CD4-positive, alpha-beta T cell (primary cell): Measurements from ENCODE around the gene CPSF4L. TPM values are rescaled to one million over a fixed set of nuclear protein-coding genes. Genes with fewer than 3 reads are reported as not detected.

ENCODE experiments used
- ATAC-seq: fragments of 200-7000 bp; cut with Tn5 transposase; one replicate; pipeline ENCODE4 v1.10.0; 2022; ENCODE audit warnings: mild to moderate bottlenecking; ENCODE audit not compliant: poor library complexity
- CTCF ChIA-PET: fragments of 350-600 bp; sonication (Branson Sonifier 250); formaldehyde crosslinking; loops from one replicate; lab custom pipeline; 2021; ENCODE audit warnings: antibody characterized with exemption, inconsistent platforms; lab: Charles Lee
- POLR2A ChIA-PET: fragments of 350-600 bp; sonication (Branson Sonifier 250); formaldehyde crosslinking; loops from one replicate; lab custom pipeline; 2021; ENCODE audit warnings: antibody characterized with exemption, inconsistent platforms; lab: Charles Lee
- DNase-seq, 14 experiments: peaks; one replicate each; pipeline ENCODE4 v3.0.0-alpha.2; 2013 to 2020; ENCODE audit warnings: mixed read lengths in 2 of 14
- H3K27ac ChIP-seq, 2 donors: one replicate each; pipeline versions ENCODE4 v1.5.1 to v1.7.0; 2013; ENCODE audit warnings: low read length in 2 of 2, low read depth in 1 of 2, mild to moderate bottlenecking in 1 of 2
- H3K27me3 ChIP-seq, 2 experiments: 1 replicate in 1 of 2; 2 replicates in 1 of 2; pipeline versions ENCODE4 v1.6.1 to v1.7.0; 2013; ENCODE audit warnings: low read length in 2 of 2, control low read depth in 1 of 2, mild to moderate bottlenecking in 1 of 2, moderate library complexity in 1 of 2; ENCODE audit not compliant: insufficient read depth in 2 of 2, control insufficient read depth in 1 of 2
- H3K36me3 ChIP-seq: one replicate; pipeline ENCODE4 v1.6.1; 2013; ENCODE audit warnings: low read length, control low read depth; ENCODE audit not compliant: insufficient read depth
- H3K4me1 ChIP-seq: one replicate; pipeline ENCODE4 v1.6.1; 2013; ENCODE audit warnings: low read length, control low read depth; ENCODE audit not compliant: insufficient read depth
- H3K4me3 ChIP-seq: one replicate; pipeline ENCODE4 v1.5.1; 2013; ENCODE audit warnings: mild to moderate bottlenecking, low read length, moderate library complexity
- H3K9me3 ChIP-seq, 2 experiments: 1 replicate in 1 of 2; 2 replicates in 1 of 2; pipeline versions ENCODE4 v1.6.1 to v1.7.0; 2013; ENCODE audit warnings: low read length in 2 of 2, mild to moderate bottlenecking in 2 of 2, control low read depth in 1 of 2, moderate library complexity in 1 of 2; ENCODE audit not compliant: control insufficient read depth in 1 of 2, insufficient read depth in 1 of 2
- H3K27ac Mint-ChIP-seq: one replicate; pipeline ENCODE4 v1.8.0; 2020; ENCODE audit warnings: mixed read lengths
- H3K27me3 Mint-ChIP-seq: one replicate; pipeline ENCODE4 v1.8.0; 2021; ENCODE audit warnings: mixed read lengths
- H3K36me3 Mint-ChIP-seq: one replicate; pipeline ENCODE4 v1.8.0; 2021; ENCODE audit warnings: low read depth, mixed read lengths
- H3K4me1 Mint-ChIP-seq: one replicate; pipeline ENCODE4 v1.8.0; 2021; ENCODE audit warnings: low read depth, mixed read lengths
- H3K4me3 Mint-ChIP-seq: one replicate; pipeline ENCODE4 v1.8.0; 2020; ENCODE audit warnings: mild to moderate bottlenecking, mixed read lengths
- H3K9me3 Mint-ChIP-seq: one replicate; pipeline ENCODE4 v1.8.0; 2020; ENCODE audit warnings: mixed read lengths
- intact Hi-C, 2 experiments: fragments of 100-400 bp; cut with DNase I in 1 of 2; cut with micrococcal nuclease in 1 of 2; formaldehyde crosslinking; loops; one replicate each; pipeline versions ENCODE4 v1.15.1 to v1.9.0; 2023 to 2025; cut with DNase I, micrococcal nuclease
- total RNA-seq, 174 experiments: library from RNA in 2 of 174; stranded (reverse) in 2 of 174; gene quantifications; one replicate each; pipeline ENCODE4 v1.2.3 and lab custom pipeline; 2021 to 2026
- TF ChIP-seq, protein P1 (sequence below): fragments of 200-600 bp; IDR thresholded peaks from one replicate; pipeline ENCODE4 v1.8.0; 2022; ENCODE audit warnings: antibody characterized with exemption, mild to moderate bottlenecking

The CPSF4L gene
- total RNA-seq, 2 experiments from 2014 or later, result not detected

DNA sequence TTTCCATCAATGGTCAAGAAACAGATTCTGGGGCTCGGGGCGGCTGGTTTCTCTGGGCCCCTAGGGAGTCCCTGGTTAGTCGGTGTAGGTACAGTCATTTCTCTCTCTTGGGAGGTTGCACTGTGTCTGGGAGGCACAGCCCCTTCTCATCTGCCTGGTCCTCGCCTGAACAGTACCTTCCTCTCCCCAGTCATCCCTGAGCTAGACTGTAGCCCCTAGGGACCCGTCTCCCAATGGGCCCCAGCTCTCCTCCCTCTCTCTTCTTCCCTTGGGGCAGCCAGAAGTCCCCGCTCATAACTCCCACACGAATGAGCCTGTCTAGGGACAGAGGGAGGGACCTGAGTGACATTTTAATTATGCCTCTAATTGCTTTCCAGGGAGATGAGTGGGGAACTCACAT is 20.2 kb upstream of the CPSF4L start:
- POLR2A ChIA-PET, result no interaction called here
- H3K4me3 ChIP-seq, result no peak overlapping the region
- intact Hi-C loops, result no loop called here
- DNase-seq (no peak), ATAC-seq (no peak)
- H3K4me3 Mint-ChIP-seq, result no peak overlapping the region
- H3K27me3 ChIP-seq, result peaks cover 0 to 2% of the 10 kb centered on the region in 2 experiments
- H3K27ac Mint-ChIP-seq, result no peak overlapping the region
- H3K27me3 Mint-ChIP-seq, result no peaks in the 10 kb centered on the region
- no peaks in the 10 kb centered on the region for H3K4me1 Mint-ChIP-seq
- no peaks in the 10 kb centered on the region for H3K4me1 ChIP-seq
- no peaks in the 10 kb centered on the region for H3K36me3 ChIP-seq
- CTCF ChIA-PET, result no interaction called here
- TF ChIP-seq, protein P1, sequence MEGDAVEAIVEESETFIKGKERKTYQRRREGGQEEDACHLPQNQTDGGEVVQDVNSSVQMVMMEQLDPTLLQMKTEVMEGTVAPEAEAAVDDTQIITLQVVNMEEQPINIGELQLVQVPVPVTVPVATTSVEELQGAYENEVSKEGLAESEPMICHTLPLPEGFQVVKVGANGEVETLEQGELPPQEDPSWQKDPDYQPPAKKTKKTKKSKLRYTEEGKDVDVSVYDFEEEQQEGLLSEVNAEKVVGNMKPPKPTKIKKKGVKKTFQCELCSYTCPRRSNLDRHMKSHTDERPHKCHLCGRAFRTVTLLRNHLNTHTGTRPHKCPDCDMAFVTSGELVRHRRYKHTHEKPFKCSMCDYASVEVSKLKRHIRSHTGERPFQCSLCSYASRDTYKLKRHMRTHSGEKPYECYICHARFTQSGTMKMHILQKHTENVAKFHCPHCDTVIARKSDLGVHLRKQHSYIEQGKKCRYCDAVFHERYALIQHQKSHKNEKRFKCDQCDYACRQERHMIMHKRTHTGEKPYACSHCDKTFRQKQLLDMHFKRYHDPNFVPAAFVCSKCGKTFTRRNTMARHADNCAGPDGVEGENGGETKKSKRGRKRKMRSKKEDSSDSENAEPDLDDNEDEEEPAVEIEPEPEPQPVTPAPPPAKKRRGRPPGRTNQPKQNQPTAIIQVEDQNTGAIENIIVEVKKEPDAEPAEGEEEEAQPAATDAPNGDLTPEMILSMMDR, result no peak
- H3K36me3 Mint-ChIP-seq, result no peaks in the 10 kb centered on the region
- H3K27ac ChIP-seq, result no peak overlapping the region
- no peaks in the 10 kb centered on the region for H3K9me3 Mint-ChIP-seq
- no peaks in the 10 kb centered on the region for H3K9me3 ChIP-seq

DNA sequence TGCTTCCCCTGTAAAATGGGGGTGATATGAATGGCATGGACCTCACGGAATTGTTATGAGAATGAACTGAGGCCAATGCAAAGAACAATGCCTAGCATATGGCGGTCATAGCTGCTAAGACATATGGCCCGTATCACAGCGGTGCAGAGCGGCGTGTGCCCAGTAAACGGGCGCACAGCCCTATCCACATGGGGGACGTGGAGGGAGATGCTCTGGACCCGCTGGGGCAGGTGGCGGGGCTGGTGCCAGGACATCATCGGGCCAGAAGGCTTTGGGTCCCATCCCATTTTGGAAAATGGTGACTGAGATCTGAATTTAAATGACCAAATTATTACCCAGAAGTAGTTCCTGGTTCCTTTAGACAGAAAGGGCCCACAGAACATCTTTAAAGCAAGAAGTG is 18.5 kb upstream of the CPSF4L start:
- Mint-ChIP-seq H3K27ac (no peak overlapping the region), H3K4me1 (no peaks in the 10 kb centered on the region), H3K36me3 (no peaks in the 10 kb centered on the region), H3K27me3 (no peaks in the 10 kb centered on the region), H3K4me3 (no peak overlapping the region), H3K9me3 (no peaks in the 10 kb centered on the region)
- Histone ChIP-seq H3K27ac (no peak overlapping the region), H3K9me3 (no peaks in the 10 kb centered on the region), H3K4me3 (no peak overlapping the region), H3K27me3 (peaks cover 0 to 2% of the 10 kb centered on the region in 2 experiments), H3K4me1 (no peaks in the 10 kb centered on the region), H3K36me3 (no peaks in the 10 kb centered on the region)
- intact Hi-C loops, result no loop called here
- no peak for ATAC-seq
- POLR2A ChIA-PET, result no interaction called here
- DNase-seq, result no peak
- TF ChIP-seq, protein P1, result no peak
- CTCF ChIA-PET, result no interaction called here

DNA sequence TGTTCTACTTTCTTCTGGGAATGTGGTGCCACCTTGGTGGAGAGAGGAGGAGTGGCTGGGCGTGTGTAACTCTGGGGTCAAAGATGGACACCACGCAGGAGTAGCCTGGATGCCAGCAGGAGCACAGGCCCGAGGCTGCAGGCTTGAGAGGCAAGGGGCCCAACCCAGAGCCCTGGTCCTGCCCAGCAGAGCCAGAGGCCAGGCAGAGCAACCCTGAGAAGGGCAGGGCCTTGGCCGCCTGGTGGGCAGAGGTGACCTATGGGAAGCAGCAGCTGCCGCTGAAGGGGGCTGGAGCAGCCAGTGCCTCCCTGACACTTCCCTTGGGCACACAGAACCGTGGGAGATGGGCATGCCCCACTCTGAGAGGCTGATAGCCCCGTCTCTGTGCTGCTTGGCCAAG is 18.0 kb upstream of the CPSF4L start:
- CTCF ChIA-PET, result no interaction called here
- Histone ChIP-seq H3K36me3 (no peaks in the 10 kb centered on the region), H3K4me1 (no peaks in the 10 kb centered on the region), H3K27me3 (peaks cover 0 to 2% of the 10 kb centered on the region in 2 experiments), H3K27ac (no peak overlapping the region), H3K9me3 (no peaks in the 10 kb centered on the region), H3K4me3 (no peak overlapping the region)
- Mint-ChIP-seq H3K27ac (no peak overlapping the region), H3K36me3 (no peaks in the 10 kb centered on the region), H3K9me3 (no peaks in the 10 kb centered on the region), H3K4me1 (no peaks in the 10 kb centered on the region), H3K4me3 (no peak overlapping the region), H3K27me3 (no peaks in the 10 kb centered on the region)
- DNase-seq (no peak), ATAC-seq (no peak)
- intact Hi-C loops, result no loop called here
- POLR2A ChIA-PET, result no interaction called here
- TF ChIP-seq, protein P1, result no peak
